ENCODE results near the gene IMPA2. TPM values are rescaled to one million over a fixed set of nuclear protein-coding genes. Genes with fewer than 3 reads are reported as not detected.

IMPA2 gene
- total and polyA plus RNA-seq, 2 experiments from 2014 or later = 8.1 to 13.0 TPM

- H3K27ac ChIP-seq = peak overlapping the region; percentile 79
- H3K9ac ChIP-seq = peak overlapping the region; percentile 80
- H2AFZ ChIP-seq = peak overlapping the region; percentile 94
- no peaks in the 10 kb centered on the region for H3K27me3 ChIP-seq (replicated peaks; ENCODE audit: insufficient read depth)
- no peaks in the 10 kb centered on the region for H3K9me2 ChIP-seq (ENCODE audit: insufficient read depth)
- H3K36me3 ChIP-seq (ENCODE audit: low read depth) = no peaks in the 10 kb centered on the region
- H3K9me3 ChIP-seq (ENCODE audit: low read depth) = no peaks in the 10 kb centered on the region
- WGBS, 2 experiments (ENCODE audit: low coverage in 1 of 2, low lambda C conversion rate in 2 of 2, missing lambda C conversion rate in 2 of 2) = 17 to 18% methylated on average over 3 of the region's 3 CpGs
- peaks cover 38% of the 10 kb centered on the region for H3K4me1 ChIP-seq (ENCODE audit: insufficient read depth)
- peak; percentile 75 for DNase-seq
- peak overlapping the region; percentile 79 for H3K4me2 ChIP-seq (ENCODE audit: unreplicated experiment)
- H3K4me3 ChIP-seq = peak overlapping the region; percentile 67
- no peak for TF ChIP-seq EZH2phosphoT487 (IDR thresholded peaks at IDR 0.05; ENCODE audit: insufficient read depth, low read depth)
- no peak for TF ChIP-seq EZH2 (IDR thresholded peaks at IDR 0.05; ENCODE audit: insufficient read depth, poor library complexity, severe bottlenecking)
- H3K79me2 ChIP-seq (ENCODE audit: insufficient read depth) = no peaks in the 10 kb centered on the region
- H4K20me1 ChIP-seq (ENCODE audit: insufficient read depth) = no peaks in the 10 kb centered on the region
- peaks cover 19% of the 10 kb centered on the region; the same call in 1 of the 2 replicates for H3F3A ChIP-seq (ENCODE audit: insufficient read depth)
- in situ Hi-C loops (cut with MboI) = no loop called here
Observed at GRCh38 chr18:11946756-11947155, 34.6 kb upstream of the IMPA2 start.

DNA sequence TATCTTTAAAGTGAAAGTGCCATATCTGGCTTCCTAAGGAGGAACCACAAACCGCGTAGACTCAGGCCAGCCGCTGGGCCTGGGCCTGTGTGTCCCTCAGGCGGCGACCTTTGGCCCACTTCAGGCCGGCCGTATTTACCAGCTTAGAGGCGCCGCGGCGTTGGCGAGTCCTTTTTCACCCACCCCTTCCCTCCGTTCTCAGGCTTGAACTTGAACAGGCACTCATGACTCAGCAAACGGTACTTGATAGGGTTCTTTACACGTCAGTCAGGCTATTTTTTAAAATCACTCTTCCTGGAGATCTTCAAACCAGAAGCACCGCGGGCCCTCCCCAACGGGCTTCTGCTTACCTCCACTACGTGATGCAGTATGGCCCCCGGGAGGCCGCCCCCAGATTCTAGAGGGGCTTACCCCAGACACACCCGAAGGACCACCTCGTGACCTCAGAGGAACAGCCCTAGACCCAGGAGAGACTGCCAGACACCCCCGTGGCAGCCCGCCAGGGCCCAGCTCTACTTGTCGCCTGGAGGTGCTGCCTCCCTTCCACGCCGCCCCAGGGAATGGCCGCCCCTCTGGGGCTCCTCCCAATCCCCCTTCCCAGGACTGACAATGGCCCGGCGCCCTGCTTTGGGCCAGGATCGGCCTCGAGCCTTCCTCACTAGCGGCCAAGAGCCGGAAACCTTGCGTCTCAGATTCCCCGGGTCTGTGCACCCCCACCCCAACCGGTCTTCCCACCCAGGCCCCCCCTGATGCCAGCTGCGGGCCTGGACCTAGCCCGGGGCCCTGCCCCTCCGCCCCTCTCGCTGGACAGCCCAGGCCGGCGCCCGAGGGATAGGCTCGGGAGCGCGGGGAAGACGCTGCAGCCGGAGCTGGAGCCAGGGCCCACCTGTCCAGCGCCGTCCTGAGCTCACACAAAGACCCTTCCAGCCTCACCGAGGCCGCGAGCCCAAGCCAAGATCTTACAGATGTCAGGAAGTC, 33.8 kb upstream of the IMPA2 start:
- Histone ChIP-seq H3K27ac (peak overlapping the region; percentile 79), H3K79me2 (ENCODE audit: insufficient read depth) (no peaks in the 10 kb centered on the region), H3K9me3 (ENCODE audit: low read depth) (no peaks in the 10 kb centered on the region), H3K9me2 (ENCODE audit: insufficient read depth) (no peaks in the 10 kb centered on the region), H2AFZ (peak overlapping the region; percentile 94), H3K4me3 (peak overlapping the region; percentile 67), H3K4me1 (ENCODE audit: insufficient read depth) (peaks cover 38% of the 10 kb centered on the region), H3K27me3 (replicated peaks; ENCODE audit: insufficient read depth) (no peaks in the 10 kb centered on the region), H3K36me3 (ENCODE audit: low read depth) (no peaks in the 10 kb centered on the region), H4K20me1 (ENCODE audit: insufficient read depth) (no peaks in the 10 kb centered on the region), H3K9ac (peak overlapping the region; percentile 80), H3F3A (ENCODE audit: insufficient read depth) (peaks cover 19% of the 10 kb centered on the region; the same call in 1 of the 2 replicates), H3K4me2 (ENCODE audit: unreplicated experiment) (peak overlapping the region; percentile 79)
- TF ChIP-seq EZH2 (IDR thresholded peaks at IDR 0.05; ENCODE audit: insufficient read depth, poor library complexity, severe bottlenecking) (no peak), EZH2phosphoT487 (IDR thresholded peaks at IDR 0.05; ENCODE audit: insufficient read depth, low read depth) (no peak)
- peak; percentile 97 for DNase-seq
- WGBS, 2 experiments (ENCODE audit: low coverage in 1 of 2, low lambda C conversion rate in 2 of 2, missing lambda C conversion rate in 2 of 2) = 23 to 27% methylated on average over 41 to 53 of the region's 55 CpGs
- in situ Hi-C loops (cut with MboI) = no loop called here

- no peak for TF ChIP-seq EZH2 (IDR thresholded peaks at IDR 0.05; ENCODE audit: insufficient read depth, poor library complexity, severe bottlenecking)
- no peak for TF ChIP-seq EZH2phosphoT487 (IDR thresholded peaks at IDR 0.05; ENCODE audit: insufficient read depth, low read depth)
- no peaks in the 10 kb centered on the region for H4K20me1 ChIP-seq (ENCODE audit: insufficient read depth)
- no peaks in the 10 kb centered on the region for H3K79me2 ChIP-seq (ENCODE audit: insufficient read depth)
- in situ Hi-C loops (cut with MboI) = no loop called here
- H3K4me1 ChIP-seq (ENCODE audit: insufficient read depth) = peaks cover 41% of the 10 kb centered on the region
- H3K36me3 ChIP-seq (ENCODE audit: low read depth) = no peaks in the 10 kb centered on the region
- peak; percentile 55 for DNase-seq
- H3K27me3 ChIP-seq (replicated peaks; ENCODE audit: insufficient read depth) = no peaks in the 10 kb centered on the region
- H3K9me2 ChIP-seq (ENCODE audit: insufficient read depth) = no peaks in the 10 kb centered on the region
- H2AFZ ChIP-seq = peak overlapping the region; percentile 44; the same call in 1 of the 2 replicates
- no peak overlapping the region for H3K9ac ChIP-seq
- H3K9me3 ChIP-seq (ENCODE audit: low read depth) = no peaks in the 10 kb centered on the region
- 51 to 52% methylated on average over 6 of the region's 6 CpGs for WGBS, 2 experiments (ENCODE audit: low coverage in 1 of 2, low lambda C conversion rate in 2 of 2, missing lambda C conversion rate in 2 of 2)
- H3K27ac ChIP-seq = peak overlapping the region; percentile 47
- no peak overlapping the region for H3K4me3 ChIP-seq
- H3K4me2 ChIP-seq (ENCODE audit: unreplicated experiment) = peak overlapping the region; percentile 30
- peaks cover 27% of the 10 kb centered on the region for H3F3A ChIP-seq (ENCODE audit: insufficient read depth)
Observed at GRCh38 chr18:11948852-11949523, 32.3 kb upstream of the IMPA2 start.

DNA sequence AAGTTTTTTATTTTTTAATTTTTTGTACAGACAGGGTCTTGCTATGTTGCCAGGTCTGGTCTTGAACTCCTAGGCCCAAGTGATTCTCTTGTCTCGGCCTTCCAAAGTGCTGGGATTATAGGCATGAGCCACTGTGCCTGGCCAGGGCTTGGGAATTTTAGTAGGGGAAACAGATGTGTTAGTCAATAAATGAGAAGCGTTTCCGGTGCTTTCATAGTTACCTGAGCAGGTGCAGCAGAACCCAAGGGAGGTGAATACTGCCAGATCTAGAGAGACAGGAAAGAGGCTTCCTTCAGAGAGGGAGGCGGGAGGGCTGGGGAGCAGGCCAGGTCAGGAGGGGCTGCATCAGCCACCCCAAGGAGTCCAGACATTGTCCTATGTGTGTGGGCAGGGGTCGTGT, 30.5 kb upstream of the IMPA2 start:
- DNase-seq = no peak
- H3K4me3 ChIP-seq = no peak overlapping the region
- 80 to 82% methylated on average over 5 of the region's 5 CpGs for WGBS, 2 experiments (ENCODE audit: low coverage in 1 of 2, low lambda C conversion rate in 2 of 2, missing lambda C conversion rate in 2 of 2)

More for the DNA sequence above, 30.5 kb upstream of the IMPA2 start:
- Histone ChIP-seq H3K27me3 (replicated peaks; ENCODE audit: insufficient read depth) (no peaks in the 10 kb centered on the region), H3K4me2 (ENCODE audit: unreplicated experiment) (no peak overlapping the region), H4K20me1 (ENCODE audit: insufficient read depth) (no peaks in the 10 kb centered on the region), H3F3A (ENCODE audit: insufficient read depth) (peaks cover 41% of the 10 kb centered on the region), H3K79me2 (ENCODE audit: insufficient read depth) (no peaks in the 10 kb centered on the region), H3K4me1 (ENCODE audit: insufficient read depth) (peaks cover 54% of the 10 kb centered on the region), H3K27ac (no peak overlapping the region), H3K9me3 (ENCODE audit: low read depth) (no peaks in the 10 kb centered on the region), H3K36me3 (ENCODE audit: low read depth) (no peaks in the 10 kb centered on the region), H3K9me2 (ENCODE audit: insufficient read depth) (no peaks in the 10 kb centered on the region), H3K9ac (no peak overlapping the region), H2AFZ (no peak overlapping the region)
- in situ Hi-C loops (cut with MboI) = no loop called here
- no peak for TF ChIP-seq EZH2 (IDR thresholded peaks at IDR 0.05; ENCODE audit: insufficient read depth, poor library complexity, severe bottlenecking)
- TF ChIP-seq EZH2phosphoT487 (IDR thresholded peaks at IDR 0.05; ENCODE audit: insufficient read depth, low read depth) = no peak
